HS-27A (cell line): ENCODE results near the gene CC2D2B.
"Not testable (repeated sequence)": the region's sequence is repeated elsewhere in the genome, so short reads cannot be mapped to it uniquely, and the experiment has no call there.

ENCODE experiments used
- DNase-seq: peaks from one replicate; pipeline ENCODE4 v3.0.0-alpha.2; 2012; ENCODE audit warnings: low read depth, missing footprints

Gene CC2D2B

DNA sequence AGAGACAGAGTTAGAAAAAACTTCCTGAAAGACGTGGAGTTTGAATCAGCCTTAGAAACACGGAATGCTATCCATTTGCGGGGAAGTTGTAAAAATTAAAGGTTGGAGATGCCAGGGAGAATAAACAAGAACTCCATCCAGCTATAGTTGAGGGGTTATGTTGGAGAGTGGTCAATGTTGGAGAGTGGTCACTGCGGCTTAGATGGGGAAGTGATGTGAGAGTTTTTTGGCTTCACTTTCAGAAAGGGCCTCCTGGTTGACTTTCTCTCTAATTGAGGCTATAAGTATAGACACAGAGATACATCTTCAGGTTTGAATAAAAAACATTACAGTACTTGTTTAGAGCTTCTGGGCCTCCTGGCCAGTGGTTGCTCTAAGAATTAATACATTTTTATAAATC, 675 bp downstream of the CC2D2B start:
- no peak for DNase-seq

DNA sequence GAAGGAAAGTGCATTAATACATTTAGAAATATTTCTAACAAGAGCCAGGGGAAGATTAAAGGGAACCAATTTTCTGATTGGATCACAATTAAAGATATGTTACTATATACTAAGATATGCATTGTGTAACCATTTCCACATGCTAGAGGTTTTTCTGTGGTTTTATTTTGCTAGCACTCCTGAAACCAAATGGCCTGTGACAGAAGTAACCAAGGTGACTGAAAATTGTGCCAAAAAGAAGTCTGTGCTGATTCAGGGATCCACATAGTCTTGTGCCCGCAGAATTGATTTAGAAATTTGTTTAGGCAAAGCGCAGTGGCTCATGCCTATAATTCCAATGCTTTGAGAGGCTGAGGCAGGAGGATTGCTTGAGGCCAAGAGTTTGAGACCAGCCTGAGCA, 1.8 kb downstream of the CC2D2B start:
- no peak for DNase-seq

DNA sequence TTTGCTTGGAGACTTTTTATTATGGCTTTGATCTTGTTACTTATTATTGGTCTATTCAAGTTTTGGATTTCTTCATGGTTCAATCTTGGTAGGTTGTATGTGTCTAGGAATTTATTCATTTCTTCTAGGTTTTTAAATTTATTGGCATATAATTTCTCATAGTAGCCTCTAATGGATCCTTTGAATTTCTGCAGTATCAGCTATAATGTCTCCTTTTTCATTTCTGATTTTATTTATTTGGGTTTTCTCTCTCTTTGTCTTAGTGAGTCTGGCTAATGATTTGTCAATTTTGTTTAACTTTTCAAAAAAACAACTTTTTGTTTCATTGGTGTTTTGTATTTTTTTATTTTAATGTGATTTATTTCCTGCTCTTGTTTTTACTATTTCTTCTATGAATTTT, 8.3 kb downstream of the CC2D2B start:
- not testable (repeated sequence) for DNase-seq

DNA sequence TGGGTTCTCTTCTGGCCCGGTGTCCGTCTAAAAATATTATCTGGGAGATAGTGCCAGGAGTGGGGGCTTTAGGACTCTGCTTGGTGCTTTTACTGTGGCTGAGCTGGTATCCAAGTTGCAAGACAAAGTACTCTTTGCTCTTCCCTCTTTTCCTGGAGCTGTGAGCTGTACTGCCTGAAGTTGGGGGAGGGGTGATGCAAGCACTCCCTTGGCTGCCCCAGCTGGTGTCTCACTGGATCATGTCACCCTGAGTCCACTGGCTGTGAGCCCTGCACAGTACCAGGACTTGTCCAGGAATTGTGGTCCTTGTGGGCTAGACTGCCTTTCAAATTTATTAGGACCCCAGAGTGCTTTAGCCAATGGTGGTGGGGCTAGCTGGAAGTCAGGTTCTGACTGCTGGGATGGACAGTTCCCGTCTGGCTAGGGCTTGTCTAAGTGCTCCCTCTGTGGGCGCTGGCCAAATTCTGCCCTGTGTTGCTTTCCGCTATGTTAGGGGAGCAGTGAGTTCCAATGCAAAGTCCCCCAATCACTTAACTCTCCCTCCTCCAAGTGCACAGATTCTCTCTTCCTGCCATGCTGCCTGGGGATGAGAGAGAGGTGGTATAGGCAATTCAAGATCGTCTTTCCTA, 13.1 kb downstream of the CC2D2B start:
- DNase-seq, result no peak

DNA sequence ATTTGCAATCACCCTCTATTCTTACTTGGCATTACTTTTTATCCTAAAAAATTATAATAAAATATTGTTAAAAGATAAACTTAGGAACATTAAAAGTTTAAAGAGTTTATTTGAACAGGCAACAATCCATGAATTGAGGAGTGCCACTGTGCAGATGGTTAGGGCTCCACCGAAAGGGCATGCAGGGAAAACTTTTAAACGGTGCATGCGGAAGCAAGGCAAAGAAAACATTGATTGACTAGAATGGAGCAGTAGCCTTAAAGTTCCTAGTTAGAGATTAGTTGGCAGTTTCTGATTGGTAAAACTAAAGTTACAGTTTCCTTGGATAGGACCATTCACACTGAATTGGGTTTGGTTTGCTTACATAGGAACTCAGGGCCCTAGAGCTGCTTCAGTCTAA, 17.3 kb downstream of the CC2D2B start:
- no peak for DNase-seq

DNA sequence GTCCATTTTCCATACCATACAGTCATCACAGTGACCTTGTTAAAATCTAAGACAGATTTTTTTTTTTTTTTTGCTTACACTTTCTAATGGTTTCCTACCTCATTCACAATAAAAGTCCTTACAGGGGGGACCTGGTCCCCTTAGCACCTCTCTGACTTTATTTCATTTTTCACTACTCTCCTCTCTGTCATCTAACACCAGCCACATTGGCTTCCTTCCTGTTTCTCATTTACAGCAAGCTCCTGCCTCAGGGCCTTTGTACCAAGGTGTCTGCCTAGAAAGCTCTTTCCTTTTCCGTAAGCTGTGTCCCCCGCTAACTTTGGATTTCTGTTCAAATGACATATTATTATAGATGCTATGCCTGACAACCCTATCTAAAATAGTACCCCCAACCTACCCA, 27.7 kb downstream of the CC2D2B start:
- no peak for DNase-seq

DNA sequence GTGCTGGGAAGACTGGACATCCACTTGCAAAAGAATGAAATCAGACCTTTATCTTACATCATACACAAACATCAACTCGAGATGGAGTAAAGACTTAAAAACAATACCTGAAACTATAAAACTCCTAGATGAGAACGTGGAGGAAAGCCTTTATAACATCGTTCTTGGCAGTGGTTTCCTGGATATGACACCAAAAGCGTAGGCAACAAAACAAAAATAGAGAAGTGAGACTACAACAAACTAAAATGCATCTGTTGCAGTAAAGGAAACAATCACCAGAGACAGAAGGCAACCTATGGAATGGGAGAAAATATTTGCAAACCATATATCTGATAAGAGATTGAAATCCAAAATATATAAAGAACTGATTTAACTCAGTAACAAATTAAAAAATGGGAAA, 33.3 kb downstream of the CC2D2B start:
- DNase-seq, result no peak

DNA sequence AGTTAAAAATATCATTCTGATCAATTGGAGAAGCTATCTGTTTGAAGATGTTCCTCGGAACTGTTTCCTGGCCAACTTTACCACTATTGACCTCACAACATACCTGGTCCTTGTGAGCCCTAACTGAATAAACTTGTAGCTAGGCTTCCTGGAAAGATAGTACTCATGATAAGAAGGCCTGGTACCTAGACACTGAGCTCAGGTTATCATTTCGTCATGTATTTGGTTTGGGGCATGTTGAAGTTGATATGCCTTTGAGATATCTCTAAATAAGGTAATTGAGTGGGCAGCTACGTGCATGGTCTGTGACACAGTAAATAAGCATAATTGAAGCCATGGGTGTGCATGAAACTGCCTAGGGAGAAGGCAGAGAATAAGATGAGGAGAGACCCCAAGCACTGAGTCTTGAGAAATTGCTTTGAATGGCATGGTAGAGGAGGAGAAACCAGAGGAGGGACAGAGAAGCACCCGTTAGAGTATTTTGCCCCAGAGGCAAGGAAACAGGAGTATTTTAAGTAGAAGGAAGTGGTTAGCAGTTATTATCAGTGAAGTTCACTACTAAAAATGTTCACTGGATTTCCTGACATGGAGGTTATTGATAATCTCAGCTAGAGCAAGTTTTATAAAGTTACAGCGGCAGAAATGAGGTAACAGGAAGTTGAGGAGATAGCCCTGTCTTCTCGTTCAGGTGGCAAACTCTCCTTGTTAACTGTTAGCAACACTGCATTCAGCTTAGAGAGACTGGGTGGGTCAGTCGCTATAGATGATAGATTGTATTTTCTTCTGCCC, 55.6 kb downstream of the CC2D2B start:
- DNase-seq, result no peak

DNA sequence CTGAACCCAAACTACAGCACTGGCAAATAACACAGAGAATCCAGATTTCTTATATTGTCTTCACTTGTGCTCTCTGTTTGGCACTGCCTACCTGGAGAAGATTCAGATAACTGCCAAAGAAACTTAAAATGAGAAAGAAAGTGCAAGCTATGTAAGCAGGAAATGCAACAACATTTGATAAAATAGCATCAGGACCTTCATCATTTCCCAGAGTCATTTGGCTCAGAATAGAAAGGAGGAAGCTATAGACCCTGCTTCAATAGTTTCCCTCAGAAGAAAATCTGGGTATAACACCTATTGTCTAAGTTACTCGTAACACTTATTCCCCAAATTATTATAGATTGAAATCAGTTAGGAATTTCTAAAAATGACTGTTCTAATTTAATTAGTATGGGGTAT, 56.2 kb downstream of the CC2D2B start:
- DNase-seq, result no peak

DNA sequence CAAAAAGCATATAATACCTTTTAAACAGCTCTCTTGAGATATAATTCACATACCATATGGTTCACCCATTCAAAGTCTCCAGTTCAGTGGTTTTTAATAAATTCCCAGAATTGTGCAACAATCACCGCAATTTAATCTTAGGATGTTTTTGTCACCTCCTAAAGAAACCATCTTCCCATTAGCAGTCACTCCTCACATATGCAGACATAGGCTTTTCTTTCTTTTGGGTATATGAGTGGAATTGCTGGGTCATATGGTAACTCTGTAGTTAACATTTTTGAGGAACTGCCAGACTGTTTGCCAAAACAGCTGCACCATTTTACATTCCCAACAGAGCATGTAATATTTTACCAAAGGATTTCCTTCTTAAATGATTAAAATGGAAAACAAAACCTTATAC, 57.0 kb downstream of the CC2D2B start:
- DNase-seq, result no peak

DNA sequence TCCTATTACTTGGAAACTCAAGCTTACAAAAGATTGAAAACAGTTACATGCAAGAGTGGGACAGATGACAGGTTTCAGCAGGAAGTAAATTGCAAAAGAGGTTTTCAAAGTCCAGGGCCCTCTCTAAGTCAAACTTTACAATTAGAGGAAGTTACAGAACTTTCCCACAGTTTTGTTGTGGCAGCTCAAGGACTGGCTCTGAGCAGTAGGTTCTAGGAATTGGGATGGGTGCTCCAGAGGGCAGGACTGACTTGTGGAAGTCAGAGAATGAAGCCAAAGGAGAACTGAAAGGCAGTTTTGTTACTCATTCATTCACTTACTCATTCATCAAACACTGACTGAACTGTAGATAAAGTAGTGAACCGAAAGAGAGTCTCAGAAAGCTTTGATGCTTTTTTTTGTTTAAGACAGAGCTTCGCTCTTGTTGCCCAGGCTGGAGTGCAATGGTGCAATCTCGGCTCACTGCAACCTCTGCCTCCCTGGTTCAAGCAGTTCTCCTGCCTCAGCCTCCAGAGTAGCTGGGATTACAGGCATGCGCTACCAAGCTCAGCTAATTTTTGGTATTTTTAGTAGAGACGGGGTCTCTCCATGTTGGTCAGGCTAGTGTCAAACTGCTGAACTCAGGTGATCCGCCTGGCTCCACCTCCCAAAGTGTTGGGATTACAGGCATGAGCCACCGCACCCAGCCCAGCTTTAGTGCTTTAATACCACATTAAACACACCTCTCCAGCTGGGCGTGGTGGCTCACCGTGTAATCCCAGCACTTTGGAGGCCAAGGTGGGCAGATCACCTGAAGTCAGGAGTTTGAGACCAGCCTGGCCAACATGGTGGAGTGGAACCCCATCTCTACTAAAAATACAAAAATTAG, 68.8 kb downstream of the CC2D2B start:
- DNase-seq, result no peak

DNA sequence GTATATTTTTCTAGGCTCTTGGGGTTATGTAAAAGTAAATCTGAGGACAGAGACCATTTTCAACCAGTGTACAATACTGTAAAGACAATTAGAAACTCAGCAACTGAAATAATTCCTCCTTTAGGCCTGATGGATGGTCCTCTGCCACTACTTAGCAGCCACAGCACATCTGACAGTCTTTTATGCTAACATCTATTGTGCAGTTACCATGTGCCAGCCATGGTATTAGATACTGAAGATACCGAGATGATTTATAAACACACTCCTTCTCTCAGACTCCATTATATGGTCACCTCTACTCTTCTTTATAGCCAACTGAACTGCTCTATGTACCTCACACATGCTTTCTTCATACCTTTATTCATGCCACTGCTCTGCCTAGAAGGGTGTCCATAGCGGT, 74.4 kb downstream of the CC2D2B start:
- no peak for DNase-seq

DNA sequence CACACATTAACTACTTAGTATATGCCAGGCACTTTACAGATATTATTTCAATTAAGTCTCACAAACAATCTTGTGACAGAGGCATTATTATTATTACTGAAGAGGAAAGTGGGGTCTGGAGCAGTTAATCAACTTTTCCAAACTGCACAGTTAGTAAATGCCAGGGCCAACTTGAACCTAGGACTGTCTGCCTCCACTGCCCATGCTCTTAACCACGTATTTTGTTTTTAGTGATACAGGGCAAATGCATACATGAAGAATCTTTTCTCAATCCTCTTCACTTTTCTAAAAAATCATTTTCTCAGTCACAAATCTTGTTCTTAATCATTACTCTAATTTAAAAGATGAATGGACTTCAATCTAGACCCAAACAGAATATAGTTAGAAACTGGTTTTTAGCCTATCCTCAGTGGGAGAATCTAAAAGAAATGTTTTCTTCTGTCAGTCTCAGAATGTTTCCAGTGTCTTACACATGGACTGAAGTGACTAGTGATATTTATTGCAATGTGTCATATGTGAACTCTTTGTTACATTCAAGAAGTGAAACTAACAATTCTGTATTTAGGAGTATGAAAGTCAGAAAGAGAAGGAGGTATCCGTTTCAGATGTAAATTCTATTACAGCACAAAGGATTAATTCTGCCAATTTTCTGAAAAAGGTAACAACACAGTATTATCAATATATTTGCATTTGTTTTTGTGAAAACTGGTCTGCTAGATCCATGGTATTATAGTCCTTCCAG, 80.1 kb downstream of the CC2D2B start:
- DNase-seq, result no peak

DNA sequence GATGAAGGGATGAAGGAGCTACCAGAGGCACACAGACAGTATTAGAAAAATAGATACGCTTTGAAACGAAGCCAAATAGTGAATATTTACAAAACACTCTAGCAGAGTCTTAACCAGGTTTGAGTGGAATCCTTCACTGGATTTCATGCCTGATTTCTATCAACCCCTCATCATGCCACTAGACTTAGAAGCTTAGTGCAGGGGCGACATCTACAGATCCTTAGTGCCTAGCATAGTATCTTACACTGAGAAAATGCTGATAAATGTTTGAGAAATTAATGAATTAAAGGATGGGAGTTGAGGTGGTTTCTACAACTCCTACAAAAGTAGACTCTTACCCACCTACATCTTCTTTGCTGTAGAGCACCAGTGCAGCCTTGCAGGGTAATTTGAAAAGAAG, 80.9 kb downstream of the CC2D2B start:
- no peak for DNase-seq

DNA sequence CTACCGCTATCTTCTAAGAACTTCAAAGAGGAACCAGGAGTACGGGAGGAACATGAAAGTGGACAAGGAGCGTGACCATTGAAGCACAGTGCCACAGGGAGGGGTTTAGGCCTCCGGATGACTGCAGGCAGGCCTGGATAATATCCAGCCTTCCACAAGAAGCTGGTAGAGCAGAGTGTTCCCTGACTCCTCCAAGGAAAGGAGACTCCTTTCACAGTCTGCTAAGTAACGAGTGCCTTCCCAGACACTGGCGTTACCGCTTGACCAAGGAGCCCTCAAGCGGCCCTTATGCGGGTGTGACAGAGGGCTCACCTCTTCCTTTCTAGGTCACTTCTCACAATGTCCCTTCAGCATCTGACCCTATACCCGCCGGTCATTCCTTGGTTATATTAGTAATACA, 86.6 kb downstream of the CC2D2B start:
- not testable (repeated sequence) for DNase-seq

DNA sequence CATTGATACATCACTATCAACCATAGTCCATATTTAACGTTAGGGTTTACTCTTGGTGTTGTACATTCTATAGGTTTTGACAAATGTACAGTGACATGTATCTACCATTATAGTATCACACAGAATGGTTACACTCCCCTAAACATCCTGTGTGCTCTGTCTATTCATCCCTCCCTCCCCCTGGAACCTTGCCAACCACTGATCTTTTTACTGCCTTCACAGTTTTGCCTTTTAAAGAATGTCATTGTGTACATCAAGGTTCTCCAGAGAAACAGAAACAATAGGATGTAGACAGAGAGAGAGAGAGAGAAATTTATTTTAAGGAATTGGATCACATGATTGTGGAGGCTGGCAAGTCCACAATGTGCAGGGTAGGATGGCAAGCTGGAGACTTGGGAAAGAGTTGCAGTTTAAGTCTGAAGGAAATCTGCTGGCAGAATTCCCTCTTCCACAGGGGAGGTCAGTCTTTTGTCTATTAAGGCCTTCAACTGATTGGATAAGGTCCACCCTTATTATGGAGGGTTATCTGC, 90.5 kb downstream of the CC2D2B start:
- DNase-seq, result no peak

DNA sequence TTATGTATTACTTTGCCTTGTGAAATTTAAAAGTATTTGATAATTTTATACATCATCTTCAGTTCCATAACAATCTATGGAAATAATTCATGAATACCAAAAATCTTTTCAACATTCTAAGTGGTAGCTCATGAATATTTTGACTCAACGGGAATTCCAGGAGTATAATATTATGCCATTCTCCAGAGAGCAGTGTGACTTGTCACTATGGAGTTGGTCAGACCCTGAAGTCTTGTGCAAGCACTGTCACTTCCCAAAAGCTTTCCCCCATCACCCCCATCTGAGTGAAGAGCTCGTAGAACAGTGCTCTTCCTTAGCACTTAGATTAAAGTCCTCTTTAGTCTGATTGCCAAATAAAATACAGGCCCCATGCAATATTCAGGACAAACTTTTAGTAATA, 106.2 kb downstream of the CC2D2B start:
- DNase-seq, result no peak

DNA sequence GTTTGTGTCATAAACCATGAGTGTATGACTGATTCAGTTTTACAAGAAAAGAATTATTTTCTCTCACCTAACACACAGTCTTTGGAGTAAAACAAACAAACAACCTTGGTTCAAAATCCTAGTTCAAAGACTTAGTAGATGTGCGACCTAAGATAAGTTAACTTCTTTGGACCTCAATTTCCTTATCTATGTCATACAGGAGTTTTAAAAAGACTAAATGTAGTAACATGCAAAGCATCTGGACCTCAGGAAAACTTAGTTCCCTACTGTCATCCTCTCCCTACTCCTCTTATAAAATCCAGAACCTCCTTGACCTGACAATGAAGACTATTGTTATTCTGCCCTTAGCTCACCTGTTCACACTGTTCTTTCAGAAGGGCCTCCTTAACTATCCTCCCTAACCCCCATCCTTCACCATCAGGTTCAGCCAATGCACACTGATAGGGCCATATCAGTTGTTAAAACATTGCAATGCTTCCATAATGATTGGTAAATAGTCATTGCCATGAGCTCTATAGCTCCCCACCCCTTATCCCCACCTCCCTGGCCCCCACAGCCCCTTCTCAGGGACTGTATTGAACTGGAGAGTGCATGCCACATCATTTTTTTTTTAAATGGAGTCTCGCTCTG, 106.8 kb downstream of the CC2D2B start:
- no peak for DNase-seq

DNA sequence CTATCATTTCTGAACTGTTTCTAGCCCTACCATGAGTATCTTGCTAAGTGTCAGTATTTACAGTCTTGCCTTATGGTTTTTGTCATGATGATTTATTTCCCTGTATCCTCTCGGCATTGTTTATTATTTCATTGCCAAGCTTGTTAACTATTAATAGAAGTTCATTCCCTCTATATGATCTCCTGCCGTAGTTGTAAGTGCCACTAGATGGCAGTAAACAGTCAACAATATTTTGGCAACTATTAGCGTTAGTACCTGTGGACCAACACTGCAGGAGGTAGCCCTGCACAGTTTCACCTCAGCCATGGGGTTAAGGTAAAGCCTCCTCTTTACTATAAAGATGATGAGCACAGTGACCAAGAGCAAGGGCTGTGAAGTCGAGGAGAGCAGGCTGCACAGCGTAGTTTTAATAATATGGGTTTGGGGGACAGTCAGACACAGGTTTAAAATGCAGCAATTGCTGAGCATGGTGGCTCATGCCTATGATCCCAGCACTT, 109.5 kb downstream of the CC2D2B start:
- no peak for DNase-seq

DNA sequence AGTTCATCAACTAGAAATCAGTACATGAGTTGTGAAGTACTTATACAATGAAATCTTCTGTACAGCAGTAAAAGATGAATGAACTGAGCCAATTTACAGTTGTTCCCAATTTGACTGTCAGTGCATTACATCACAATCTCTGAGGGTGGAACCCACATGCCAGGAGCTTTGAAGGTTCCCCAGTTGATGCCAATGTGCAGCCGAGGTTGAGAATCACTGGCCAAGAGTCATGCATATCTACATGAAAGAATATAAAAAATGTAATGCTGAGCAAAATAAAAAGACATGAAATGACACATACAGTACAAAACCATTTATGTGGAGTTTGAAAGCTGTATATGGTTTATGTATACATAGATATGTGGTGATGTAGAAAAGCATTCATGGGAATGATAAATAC, 113.6 kb downstream of the CC2D2B start:
- DNase-seq, result no peak

DNA sequence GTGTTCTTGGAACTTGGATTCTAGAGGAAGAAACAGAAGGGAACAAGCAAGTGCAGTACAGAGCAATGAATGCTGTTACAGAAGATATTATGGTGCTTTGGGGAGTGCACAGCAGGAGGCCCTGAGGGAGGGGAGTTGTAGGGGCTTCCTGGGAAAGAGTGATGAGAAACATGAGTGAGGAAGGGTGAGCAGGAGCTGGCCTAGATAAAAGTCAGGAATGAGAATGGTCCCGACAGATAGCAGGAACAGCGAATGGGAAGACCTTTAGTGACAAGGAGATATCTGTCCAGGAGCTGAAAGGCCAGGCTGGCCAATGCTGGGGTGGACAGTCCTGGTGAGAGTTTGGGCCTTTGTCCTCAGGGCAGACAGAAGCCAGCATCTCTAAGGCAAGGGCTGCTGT, 115.0 kb downstream of the CC2D2B start:
- DNase-seq, result no peak
